ENCODE data around the gene PPP2R3B. TPM values are rescaled to one million over a fixed set of nuclear protein-coding genes. Genes with fewer than 3 reads are reported as not detected.

Gene PPP2R3B
- total and polyA plus RNA-seq, 2 donors (not counting 1 experiment from before 2014, with no cell fraction given): 43.3 to 47.6 TPM

DNA sequence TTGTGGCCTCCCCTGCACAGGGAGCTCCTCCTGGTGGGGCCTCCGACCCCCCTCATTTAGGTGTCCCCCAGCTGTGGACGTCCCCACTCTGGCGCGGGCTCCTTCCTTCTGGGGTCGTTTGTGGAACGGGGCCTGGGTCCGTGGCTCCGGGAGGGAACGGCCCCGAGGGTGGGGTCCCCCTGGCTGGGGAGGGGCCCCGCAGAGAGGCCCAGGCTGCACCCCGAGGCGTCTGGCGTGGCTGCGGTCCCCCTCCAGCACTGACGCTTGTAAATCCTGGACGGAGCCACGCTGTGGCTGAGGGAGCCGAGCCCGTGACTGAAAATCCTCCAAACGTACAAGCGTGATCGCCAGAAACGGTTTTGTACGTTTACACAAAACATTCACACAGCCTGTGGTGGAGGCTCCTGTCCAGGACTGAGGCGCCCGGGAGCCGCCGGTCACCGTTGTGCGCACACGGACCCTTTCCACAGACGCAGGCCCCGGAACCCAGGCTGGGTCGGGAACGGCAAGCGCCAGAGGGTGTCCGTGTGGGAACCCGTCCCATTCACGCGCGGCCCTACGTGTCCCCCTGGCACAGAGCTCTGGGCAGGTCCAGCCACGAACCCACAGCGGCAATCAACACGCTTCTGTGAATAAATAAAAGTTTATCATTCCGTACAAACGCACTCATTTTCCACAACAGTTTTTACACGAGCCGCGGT is 52.9 kb downstream of the PPP2R3B start:
- H3K79me2 ChIP-seq (ENCODE audit: control insufficient read depth, insufficient read depth, low read length): no peaks in the 10 kb centered on the region
- no peaks in the 10 kb centered on the region for H4K20me1 ChIP-seq (ENCODE audit: control insufficient read depth, insufficient read depth, low read length, poor library complexity, severe bottlenecking)
- POLR2A ChIA-PET: no interaction called here
- H3K9ac ChIP-seq (ENCODE audit: low read length): no peak overlapping the region
- no peak overlapping the region for H2AFZ ChIP-seq (ENCODE audit: insufficient read depth, low read depth, low read length, poor library complexity, severe bottlenecking)
- WGBS (ENCODE audit: insufficient coverage): 96% methylated on average over 46 of the region's 51 CpGs
- no peaks in the 10 kb centered on the region for H3K27me3 Mint-ChIP-seq
- no peaks in the 10 kb centered on the region for H3K4me1 Mint-ChIP-seq
- H3K4me3 ChIP-seq (ENCODE audit: control extremely low read depth in 1 of 5, extremely low read depth in 1 of 5, insufficient read depth in 1 of 5, low read depth in 2 of 5, low read length in 4 of 5): no peak overlapping the region
- DNase-seq: no peak
- CTCF ChIA-PET: no interaction called here
- H3K9me3 Mint-ChIP-seq (ENCODE audit: insufficient read depth): no peaks in the 10 kb centered on the region
- H3K27me3 ChIP-seq (replicated peaks in 1 of 4; ENCODE audit: control extremely low read depth in 1 of 4, control insufficient read depth in 3 of 4, insufficient read depth in 4 of 4, low read length in 3 of 4): peaks cover 0 to 20% (median 5%) of the 10 kb centered on the region in 4 experiments
- no peak overlapping the region for H3K27ac ChIP-seq (ENCODE audit: low read length in 2 of 2)
- no peak for TF ChIP-seq EZH2 (IDR thresholded peaks at IDR 0.05; ENCODE audit: borderline replicate concordance, insufficient read depth, low read depth, low read length, poor library complexity, severe bottlenecking)
- TF ChIP-seq, protein P1, sequence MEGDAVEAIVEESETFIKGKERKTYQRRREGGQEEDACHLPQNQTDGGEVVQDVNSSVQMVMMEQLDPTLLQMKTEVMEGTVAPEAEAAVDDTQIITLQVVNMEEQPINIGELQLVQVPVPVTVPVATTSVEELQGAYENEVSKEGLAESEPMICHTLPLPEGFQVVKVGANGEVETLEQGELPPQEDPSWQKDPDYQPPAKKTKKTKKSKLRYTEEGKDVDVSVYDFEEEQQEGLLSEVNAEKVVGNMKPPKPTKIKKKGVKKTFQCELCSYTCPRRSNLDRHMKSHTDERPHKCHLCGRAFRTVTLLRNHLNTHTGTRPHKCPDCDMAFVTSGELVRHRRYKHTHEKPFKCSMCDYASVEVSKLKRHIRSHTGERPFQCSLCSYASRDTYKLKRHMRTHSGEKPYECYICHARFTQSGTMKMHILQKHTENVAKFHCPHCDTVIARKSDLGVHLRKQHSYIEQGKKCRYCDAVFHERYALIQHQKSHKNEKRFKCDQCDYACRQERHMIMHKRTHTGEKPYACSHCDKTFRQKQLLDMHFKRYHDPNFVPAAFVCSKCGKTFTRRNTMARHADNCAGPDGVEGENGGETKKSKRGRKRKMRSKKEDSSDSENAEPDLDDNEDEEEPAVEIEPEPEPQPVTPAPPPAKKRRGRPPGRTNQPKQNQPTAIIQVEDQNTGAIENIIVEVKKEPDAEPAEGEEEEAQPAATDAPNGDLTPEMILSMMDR (IDR thresholded peaks at IDR 0.05): no peak
- peaks cover 0 to 24% (median 0%) of the 10 kb centered on the region in 3 donors for H3K9me3 ChIP-seq (ENCODE audit: control extremely low read depth in 1 of 3, control insufficient read depth in 2 of 3, insufficient read depth in 1 of 3, low read length in 2 of 3)
- intact Hi-C loops (cut with micrococcal nuclease): no loop called here
- no peak overlapping the region for H3K4me2 ChIP-seq (replicated peaks; ENCODE audit: low read depth, low read length, poor library complexity, severe bottlenecking)
- H3K27ac Mint-ChIP-seq: no peak overlapping the region
- peaks cover 15 to 16% of the 10 kb centered on the region in 2 donors for H3K4me1 ChIP-seq (ENCODE audit: control insufficient read depth in 2 of 2, insufficient read depth in 2 of 2, low read length in 2 of 2)
- H3K36me3 ChIP-seq (replicated peaks in 1 of 2; ENCODE audit: control extremely low read depth in 1 of 2, control insufficient read depth in 1 of 2, extremely low read depth in 1 of 2, insufficient read depth in 2 of 2, low read length in 1 of 2): peaks cover 0 to 12% of the 10 kb centered on the region in 2 experiments
- no peak overlapping the region for H3K4me3 Mint-ChIP-seq
- no peak for ATAC-seq (ENCODE audit: low read depth)

GRCh38 chrX:332916-333610 is 53.6 kb downstream of the PPP2R3B start:
- ATAC-seq (ENCODE audit: low read depth): no peak
- DNase-seq: no peak
- H3K27me3 Mint-ChIP-seq: no peaks in the 10 kb centered on the region
- TF ChIP-seq, protein P1 (IDR thresholded peaks at IDR 0.05): no peak
- TF ChIP-seq EZH2 (IDR thresholded peaks at IDR 0.05; ENCODE audit: borderline replicate concordance, insufficient read depth, low read depth, low read length, poor library complexity, severe bottlenecking): no peak
- Histone ChIP-seq H3K4me2 (replicated peaks; ENCODE audit: low read depth, low read length, poor library complexity, severe bottlenecking) (no peak overlapping the region), H3K4me3 (ENCODE audit: control extremely low read depth in 1 of 5, extremely low read depth in 1 of 5, insufficient read depth in 1 of 5, low read depth in 2 of 5, low read length in 4 of 5) (no peak overlapping the region), H3K9me3 (ENCODE audit: control extremely low read depth in 1 of 3, control insufficient read depth in 2 of 3, insufficient read depth in 1 of 3, low read length in 2 of 3) (peaks cover 0 to 18% (median 0%) of the 10 kb centered on the region in 3 donors), H2AFZ (ENCODE audit: insufficient read depth, low read depth, low read length, poor library complexity, severe bottlenecking) (no peak overlapping the region), H3K4me1 (ENCODE audit: control insufficient read depth in 2 of 2, insufficient read depth in 2 of 2, low read length in 2 of 2) (peaks cover 15 to 16% of the 10 kb centered on the region in 2 donors), H3K79me2 (ENCODE audit: control insufficient read depth, insufficient read depth, low read length) (no peaks in the 10 kb centered on the region), H4K20me1 (ENCODE audit: control insufficient read depth, insufficient read depth, low read length, poor library complexity, severe bottlenecking) (no peaks in the 10 kb centered on the region), H3K27ac (ENCODE audit: low read length in 2 of 2) (no peak overlapping the region), H3K9ac (ENCODE audit: low read length) (no peak overlapping the region), H3K27me3 (replicated peaks in 1 of 4; ENCODE audit: control extremely low read depth in 1 of 4, control insufficient read depth in 3 of 4, insufficient read depth in 4 of 4, low read length in 3 of 4) (peaks cover 0 to 20% (median 5%) of the 10 kb centered on the region in 4 experiments), H3K36me3 (replicated peaks in 1 of 2; ENCODE audit: control extremely low read depth in 1 of 2, control insufficient read depth in 1 of 2, extremely low read depth in 1 of 2, insufficient read depth in 2 of 2, low read length in 1 of 2) (peaks cover 0 to 12% of the 10 kb centered on the region in 2 experiments)
- H3K9me3 Mint-ChIP-seq (ENCODE audit: insufficient read depth): no peaks in the 10 kb centered on the region
- ChIA-PET POLR2A (no interaction called here), CTCF (no interaction called here)
- H3K4me3 Mint-ChIP-seq: no peak overlapping the region
- 96% methylated on average over 30 of the region's 33 CpGs for WGBS (ENCODE audit: insufficient coverage)
- no peak overlapping the region for H3K27ac Mint-ChIP-seq
- no peaks in the 10 kb centered on the region for H3K4me1 Mint-ChIP-seq
- intact Hi-C loops (cut with micrococcal nuclease): no loop called here
